Left hindlimb (tissue), 1 donor: ENCODE measurements around the gene FUCA2.

Experiments
- DNase-seq: peaks from one replicate; pipeline ENCODE4 v3.0.0-alpha.2; 2018

FUCA2 gene, protein sequence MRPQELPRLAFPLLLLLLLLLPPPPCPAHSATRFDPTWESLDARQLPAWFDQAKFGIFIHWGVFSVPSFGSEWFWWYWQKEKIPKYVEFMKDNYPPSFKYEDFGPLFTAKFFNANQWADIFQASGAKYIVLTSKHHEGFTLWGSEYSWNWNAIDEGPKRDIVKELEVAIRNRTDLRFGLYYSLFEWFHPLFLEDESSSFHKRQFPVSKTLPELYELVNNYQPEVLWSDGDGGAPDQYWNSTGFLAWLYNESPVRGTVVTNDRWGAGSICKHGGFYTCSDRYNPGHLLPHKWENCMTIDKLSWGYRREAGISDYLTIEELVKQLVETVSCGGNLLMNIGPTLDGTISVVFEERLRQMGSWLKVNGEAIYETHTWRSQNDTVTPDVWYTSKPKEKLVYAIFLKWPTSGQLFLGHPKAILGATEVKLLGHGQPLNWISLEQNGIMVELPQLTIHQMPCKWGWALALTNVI

DNA sequence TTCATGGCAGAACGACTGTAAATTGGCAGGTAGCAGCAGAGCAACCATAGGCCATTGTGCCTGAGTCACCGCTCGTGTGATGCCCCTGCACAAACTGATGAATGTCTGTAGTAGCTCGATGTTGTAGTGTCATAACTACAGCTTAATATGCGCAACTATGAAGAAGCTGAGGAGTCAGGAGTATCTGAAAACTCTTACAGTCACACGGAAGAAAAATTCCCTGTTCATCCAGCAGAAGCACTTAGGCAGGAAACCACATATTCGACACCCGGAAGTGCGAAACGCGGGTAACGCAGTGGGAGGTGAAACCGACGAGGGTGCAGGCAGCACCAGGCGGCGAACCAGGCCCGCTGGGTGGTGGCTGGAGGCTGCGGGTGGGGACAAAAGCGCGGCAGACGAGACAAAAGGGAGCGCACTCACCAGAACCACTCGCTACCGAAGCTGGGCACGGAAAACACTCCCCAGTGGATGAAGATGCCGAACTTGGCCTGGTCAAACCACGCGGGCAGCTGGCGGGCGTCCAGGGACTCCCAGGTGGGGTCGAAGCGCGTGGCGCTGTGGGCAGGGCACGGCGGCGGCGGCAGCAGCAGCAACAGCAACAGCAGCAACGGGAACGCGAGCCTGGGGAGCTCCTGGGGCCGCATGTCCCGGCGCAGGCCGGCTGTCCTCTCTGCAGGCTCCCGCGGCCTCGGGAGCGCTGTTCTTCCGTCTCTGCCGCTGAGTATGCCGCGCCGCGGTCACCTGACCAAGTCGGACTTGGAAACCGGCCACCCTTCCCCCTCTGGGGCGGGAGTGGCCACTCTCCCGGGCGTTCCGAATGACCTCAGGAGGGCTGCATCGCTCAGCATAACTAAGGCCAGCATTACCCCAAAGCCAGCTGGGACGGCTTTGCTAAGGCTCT, at the start of gene FUCA2:
FUCA2 (minus strand) TSS at position 730 of the 901 bp plus-strand sequence; CDS start at position 644, 86 bp downstream.
- DNase-seq, result peak; percentile 88

DNA sequence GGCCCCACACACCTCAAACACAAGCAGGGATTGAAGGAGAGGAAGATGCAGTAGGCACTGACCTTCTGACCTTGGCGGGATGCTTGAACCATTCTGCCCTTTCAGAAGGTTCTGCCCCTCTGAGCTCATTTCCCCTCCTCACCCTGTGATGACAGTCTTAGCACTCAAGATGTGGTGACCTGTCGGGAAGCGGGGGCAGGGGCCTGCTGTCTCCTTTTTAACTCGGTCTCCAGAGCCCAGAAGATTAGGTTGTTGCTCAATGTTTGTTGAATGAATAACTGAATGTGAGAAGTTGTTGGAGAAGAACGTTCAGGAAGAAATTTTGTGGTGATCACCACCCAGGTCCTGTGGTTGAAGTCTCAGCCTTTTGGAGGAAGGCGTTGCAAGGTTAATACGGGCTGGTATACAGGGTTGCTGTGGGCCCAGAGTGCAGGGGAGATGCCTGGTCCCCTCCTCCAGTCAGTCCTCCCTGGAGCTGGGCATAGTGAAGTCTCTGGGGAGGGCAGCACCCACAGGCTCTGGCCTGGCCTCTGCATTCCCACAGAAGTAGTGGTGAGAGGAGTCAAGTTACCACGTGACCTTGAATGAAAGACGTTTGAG, 49.7 kb upstream of the FUCA2 start:
- DNase-seq, result no peak

DNA sequence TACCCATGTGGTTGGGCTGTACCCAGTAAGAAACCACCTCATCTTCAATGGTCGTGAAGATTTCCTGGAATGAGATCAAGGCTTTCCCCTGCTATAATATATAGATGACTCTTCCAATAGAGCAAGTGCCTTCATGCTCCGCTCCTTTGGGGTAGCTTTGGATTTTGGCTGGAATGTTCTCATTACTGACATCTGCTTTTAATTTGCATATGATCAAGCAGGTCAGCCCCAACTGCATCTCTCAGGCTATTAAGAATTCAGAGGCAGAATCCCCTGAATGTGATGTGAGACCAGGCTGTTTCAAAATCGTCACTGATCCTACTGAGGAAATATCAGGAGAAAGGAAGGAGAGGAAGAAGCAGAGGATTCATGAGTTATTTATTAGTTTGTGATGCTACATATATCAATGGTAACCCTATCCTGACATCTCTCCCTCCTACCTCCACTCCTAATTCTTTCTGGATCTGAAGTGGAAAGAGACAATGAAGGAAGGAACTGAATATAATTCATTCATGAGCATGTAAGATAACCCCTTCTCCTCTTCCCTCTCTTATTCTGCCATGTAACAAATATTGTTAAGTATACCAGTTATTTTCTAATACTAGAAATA, 47.6 kb upstream of the FUCA2 start:
- no peak for DNase-seq

DNA sequence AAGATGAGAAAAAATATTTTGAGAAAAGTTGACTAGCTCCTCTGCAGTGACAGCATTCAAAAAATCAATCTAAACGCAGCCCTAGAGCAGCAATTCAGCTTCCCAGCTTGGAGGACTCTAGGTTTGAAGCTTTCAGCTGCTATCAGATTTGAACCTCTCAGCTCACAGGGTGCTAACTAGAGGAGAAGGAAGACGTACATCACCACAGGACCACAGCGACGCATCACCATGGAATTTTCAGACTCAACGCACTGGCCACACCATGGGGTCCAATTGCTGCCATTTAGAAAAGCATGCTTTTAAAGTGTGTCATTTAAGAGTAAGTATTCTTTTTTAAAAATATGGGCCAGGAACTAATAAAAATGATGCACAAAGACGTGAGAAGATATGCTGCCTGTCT, 45.0 kb upstream of the FUCA2 start:
- no peak for DNase-seq

DNA sequence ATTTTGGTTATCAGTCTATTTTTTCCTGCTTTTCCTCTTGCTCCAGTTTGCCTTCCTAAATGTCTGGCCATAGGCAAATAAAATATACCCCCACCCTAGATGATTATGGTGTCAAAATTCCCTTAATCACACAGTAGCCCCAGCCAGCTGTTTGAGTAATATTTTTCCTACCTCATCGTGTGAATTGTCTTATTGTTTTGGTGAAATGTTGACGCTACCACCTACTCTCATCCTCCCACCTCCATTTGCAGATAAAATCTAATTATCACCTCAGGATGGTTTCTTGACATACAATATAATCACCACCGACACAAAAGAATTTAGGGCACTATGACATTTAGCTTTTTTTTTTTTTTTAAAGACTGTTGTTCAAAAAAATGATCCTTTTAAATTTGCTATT, 44.1 kb upstream of the FUCA2 start:
- DNase-seq, result no peak

DNA sequence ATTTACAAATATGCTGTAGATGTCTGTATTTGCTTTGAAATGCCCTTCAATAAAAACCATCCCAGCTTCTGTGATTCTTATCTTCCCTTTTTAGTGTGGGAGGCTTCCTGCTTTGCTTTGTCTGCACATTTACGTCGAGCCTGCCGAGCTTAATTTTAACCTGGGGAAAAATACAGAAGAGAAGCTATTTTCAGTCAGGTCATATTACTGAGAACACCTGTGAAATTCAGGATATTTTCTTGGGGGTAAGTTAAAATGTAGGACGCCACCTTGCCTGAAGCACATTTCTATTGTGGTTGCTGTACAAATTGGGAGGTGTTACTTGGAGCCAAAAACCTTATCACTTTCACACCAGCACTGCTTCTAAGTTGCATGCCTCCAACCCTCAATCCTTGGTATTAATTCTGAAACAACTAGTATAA, 43.6 kb upstream of the FUCA2 start:
- DNase-seq, result no peak

DNA sequence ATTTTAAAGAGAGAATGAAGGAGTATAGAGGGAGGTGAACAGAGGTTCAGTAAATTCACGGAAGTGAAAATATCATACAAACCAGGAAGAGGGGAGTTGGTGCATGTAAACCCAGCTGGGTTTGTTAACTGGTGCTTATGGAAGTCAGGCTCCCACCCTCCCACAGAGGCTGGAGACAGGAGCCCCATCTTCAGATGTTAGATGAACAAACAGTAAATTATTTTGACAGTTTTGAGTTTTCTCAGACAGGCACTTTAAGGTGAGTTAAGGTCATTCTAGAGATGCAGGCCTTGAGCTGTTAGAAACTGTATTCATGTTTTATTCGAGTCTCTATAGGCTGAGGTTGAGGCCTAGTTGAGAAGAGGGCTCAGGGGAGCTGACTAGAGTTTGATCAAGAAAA, 41.8 kb upstream of the FUCA2 start:
- DNase-seq, result no peak

DNA sequence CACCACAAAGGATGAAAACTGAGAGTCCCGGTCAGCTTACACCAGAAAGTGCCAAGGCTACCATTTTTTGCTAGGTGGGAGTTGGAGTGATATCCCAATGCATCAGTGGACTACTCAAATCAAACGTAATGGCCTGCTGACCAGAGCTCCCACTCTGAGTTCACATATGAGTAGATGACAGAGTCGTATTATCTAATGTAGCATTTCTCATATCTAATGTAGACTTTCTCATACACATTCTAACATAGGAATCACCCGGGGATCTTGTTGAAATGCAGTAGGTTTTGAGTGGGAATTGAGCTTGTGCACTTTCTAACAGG, 38.4 kb upstream of the FUCA2 start:
- DNase-seq, result no peak

DNA sequence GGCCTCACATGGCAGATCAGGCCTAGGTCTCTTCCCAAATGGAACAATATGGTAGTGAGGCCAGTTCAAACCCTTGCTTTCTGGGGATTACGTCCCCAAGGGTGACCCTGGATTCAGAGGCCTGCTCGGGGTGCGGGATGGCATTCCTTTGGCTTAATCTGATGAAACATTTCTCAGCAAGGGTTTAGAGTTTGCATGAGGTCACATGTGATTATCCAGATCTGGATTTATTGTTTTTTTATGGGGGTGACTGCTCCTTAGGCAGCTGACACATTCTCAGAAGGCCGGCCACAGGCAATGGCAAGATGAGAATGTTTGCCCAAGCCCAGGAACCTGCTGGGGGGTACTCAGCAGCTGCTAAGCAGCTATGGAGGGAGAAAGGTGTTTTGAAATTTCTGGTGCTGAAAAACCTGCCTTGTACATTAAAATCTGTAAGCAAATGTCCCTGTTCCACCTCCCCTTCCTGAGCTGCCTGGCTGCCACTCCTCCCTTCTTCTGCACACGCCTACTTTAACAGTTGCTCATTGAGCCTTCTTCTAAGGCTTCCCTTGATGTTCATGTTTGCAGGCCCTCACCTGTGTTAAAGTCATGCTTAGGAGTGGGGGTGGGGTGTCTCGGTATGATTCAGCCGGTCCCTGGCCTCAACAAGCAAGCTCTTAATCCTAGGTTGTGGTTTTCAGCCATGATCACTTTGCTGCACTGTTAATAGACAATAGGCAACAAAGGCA, 37.9 kb upstream of the FUCA2 start:
- DNase-seq, result no peak

DNA sequence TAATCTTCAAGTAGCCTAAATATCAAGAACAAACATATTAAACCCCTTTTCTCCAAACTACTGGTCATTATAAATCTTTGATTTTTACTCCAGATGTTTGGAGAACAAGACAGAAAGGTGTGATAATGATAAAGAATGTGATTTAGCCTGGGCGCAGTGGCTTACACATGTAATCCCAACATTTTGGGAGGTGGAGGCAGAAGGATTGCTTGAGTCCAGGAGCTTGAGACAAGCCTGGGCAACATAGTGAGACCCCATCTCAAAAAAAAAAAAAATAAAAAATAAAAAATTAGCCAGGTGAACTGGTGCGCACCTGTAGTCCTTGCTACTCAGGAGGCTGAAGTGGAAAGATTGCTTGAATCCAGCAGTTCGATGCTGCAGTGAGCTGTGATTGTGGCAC, 35.1 kb upstream of the FUCA2 start:
- DNase-seq, result no peak

DNA sequence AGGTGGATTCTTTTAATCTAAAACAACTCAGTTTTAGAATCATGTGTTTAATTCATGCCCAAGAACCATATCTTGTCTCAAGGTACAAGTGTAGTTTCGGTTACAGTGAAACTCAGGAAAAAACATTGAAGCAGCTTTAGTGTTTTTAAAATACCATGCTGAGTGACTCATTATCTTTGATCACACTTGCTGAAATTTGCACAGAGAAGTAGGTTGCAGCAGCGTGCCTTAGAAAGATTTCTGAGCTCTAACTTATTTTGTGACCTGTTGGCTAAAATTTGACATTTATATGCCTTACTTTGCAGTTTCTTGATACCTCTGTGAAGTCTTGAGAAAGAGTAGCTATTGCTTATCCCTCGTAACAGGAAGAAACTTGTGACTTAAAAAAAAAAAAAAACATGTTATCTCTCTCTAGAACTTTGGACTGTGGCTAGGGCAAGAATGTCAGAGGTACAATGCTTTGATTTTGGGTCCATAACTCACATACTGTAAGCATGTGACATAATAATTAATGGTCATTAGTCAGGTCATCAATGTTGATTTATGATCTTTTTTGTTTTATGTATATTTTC, 34.5 kb upstream of the FUCA2 start:
- no peak for DNase-seq

DNA sequence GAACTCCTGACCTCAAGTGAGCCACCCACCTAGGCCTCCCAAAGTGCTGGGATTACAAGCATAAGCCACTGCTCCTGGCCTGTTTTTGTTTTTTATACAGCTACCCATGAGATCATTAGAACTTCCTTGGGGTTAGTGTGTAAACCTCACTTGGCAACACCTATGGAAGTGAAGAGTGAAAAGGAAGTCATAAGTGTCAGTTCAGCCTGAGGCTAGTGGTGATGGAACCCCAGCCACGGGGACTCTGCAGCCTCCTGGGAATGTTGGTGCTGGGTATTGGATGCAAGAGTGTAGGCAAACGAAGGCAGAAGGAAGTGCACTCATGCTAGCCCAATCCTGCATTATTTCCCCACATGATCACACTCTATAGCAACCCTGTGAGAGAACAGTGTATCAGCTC, 33.6 kb upstream of the FUCA2 start:
- DNase-seq, result no peak

DNA sequence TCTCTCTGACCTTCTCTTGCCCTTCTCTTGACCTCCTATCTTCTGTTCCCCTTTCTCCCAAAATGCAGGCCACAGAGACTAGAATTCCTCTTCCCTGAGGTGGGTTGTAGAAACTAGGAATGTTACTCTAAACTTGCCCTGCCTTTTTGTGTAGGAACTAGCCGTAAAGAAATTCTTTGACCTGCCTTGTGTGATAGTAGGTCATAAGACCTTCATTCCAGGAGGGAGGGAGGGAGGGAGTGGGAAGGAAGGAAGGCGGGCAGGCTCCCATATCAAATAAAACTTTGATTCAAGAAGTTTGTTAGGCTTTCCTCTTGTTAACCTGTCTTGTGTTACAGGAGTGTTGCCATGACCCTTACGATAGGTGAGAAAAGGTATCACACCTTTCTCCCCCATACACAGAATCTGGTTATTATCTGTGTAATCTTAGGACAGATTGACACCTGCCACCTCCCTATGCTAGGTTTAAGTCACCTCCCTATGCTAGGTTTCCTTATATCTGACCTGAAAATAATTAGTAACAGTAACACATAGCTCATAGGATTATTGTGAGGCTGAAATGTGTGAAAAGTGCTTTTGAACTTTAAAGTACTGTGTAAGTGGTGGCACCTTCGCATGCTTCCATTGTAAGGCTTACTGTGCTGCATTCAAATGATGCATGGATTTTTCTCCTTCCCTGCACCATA, 32.6 kb upstream of the FUCA2 start:
- DNase-seq, result no peak

DNA sequence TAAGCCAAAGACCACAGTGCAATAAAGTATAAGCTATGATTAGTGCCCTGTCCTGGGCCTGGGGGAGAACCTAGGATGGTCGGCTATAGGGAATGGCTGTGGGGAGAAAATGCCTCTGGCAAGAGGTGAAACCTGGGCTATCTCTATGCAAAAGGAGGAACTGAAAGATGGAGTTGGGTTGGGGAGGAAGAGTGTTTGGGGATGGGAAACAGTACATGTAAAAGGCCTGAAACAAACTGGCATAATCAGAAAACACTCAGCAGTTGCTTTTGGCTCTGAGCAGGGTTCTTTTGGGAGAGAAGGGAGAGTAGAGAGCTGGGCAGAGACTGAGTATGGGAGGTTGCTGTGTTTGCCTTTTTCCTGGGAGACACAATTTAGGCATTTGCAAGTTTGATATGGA, 31.9 kb upstream of the FUCA2 start:
- no peak for DNase-seq

DNA sequence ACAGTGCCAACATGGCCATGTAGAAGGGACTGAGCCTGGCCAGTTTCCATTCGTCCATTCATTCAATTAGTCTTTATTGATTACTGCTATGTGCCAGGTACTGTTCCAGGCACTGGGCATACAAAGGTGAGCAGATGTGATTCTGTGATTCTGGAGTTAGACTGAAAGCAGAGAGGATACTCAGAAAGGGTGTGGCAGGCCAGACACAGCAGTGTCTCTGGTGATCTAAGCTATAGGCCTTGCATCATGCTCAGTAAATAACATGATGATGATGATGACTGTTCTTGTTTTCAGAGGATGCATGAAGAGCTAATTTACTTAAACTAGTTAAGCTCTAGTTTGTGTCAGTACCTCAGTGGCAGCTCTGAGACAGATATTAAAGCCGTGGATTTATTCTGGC, 31.4 kb upstream of the FUCA2 start:
- no peak for DNase-seq

DNA sequence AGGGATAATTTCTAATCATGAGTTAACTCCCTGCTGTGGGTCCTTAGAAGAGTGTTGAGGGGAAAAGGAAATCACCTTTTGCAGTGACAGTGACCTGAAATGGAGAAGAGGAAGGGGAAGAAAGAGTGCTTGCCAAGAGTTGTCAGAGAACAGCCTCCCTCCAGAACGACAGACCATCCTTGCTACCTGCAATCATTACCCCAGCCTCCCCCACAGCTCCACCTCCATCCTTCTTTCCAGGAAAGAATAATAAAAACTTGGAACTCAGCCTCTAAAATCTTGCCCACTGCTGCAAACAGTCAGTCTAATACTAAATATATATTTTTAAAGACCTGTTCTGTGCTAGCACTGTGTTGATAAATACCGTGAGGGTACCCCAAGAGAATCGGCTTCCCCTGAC, 28.7 kb upstream of the FUCA2 start:
- DNase-seq, result no peak

DNA sequence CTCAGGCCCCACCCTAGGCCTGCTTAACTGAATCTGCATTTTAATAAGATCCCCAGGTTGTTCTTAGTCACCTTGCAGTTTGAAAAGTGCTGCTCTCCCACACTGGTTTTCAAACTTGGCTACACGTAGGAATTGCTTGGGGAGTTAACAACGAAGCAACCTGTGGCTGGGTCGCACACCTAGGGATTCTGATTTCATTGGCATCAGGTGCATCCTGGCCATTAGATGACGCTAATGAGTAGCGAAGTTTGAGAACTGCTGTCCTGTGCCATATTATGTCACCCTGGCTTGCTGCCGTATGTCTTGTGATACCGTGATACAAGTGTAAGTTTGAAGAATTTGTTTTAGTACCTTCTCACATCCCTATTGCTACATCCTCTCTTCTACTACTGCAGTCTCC, 28.2 kb upstream of the FUCA2 start:
- DNase-seq, result no peak

DNA sequence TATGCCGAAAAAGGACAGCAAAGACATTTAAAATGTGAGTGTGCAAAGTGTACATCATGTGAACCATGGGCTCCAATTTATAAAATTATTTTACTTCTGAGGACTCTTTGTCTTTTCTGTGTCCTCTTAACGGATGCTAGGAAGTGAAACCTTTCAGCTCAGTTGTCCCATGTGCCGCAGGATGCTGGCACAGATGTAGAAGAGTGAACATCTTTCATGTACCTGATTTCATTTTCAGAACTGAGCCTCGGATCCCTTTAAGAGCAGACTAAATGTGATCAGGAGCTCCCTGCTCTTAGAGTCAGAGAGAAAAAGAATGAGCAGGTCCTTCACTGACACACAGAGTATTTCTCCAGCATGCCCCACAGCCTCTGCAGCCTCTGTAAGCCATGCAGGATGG, 27.6 kb upstream of the FUCA2 start:
- no peak for DNase-seq

DNA sequence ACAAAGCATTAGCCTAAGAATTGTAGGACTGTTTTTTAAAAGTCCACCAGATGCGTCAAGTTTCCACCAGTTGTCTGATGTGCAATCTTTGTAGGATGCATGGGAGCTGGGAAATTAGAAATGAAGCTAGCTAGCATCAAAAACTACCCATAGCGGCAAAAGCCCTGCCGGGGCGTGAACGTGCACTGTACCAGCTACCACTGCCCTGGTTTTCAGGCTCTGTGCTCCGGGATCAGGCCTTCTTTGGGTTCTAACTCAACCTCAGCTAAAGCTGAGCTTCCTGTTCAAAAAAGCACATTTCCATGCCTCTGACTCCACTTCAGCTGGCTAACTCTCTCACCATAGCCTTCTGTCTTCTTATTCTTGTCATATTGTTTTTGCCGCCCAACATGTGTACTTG, 26.9 kb upstream of the FUCA2 start:
- DNase-seq, result no peak

DNA sequence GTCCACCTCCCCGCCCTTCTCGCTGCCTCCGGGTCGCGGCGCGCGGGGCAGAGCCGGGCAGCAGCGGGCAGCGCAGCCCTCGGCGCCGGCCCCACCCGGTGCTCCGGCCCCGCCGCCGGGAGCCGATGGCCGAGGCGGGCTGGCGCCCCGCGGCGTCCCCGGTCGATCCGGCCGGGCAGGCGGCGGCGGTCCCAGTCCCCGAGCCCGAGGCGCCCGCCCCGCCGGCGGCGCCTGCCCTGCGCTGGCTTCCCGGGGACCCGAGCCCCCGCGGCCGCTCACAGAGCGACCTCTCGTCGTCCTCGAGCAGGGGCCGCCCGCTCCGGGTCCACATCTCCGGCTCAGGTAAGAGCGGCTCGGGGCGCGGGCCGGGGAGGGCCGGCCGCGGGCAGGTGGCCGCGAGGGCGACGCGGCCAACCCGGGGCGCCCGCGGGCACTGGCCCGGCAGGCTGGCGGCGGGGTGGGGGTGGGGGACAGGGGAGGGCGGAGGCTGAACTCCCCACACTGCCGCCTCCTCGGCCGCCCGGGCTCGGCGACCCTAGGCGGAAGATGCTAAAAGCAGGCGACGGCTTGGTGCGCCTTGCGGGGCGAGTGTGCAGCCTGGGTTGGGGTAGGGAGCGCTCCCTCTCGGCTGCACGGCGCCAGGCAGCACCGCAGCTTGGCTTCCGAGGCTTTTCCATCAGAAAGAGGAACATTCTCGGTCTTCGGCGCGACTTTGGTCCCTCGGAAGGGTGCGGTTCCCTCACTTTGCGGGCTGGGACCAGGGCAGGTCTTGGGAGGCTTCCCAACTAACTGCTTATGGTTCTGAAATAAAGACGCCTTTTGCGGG, 25.6 kb upstream of the FUCA2 start:
- DNase-seq, result peak; percentile 66

DNA sequence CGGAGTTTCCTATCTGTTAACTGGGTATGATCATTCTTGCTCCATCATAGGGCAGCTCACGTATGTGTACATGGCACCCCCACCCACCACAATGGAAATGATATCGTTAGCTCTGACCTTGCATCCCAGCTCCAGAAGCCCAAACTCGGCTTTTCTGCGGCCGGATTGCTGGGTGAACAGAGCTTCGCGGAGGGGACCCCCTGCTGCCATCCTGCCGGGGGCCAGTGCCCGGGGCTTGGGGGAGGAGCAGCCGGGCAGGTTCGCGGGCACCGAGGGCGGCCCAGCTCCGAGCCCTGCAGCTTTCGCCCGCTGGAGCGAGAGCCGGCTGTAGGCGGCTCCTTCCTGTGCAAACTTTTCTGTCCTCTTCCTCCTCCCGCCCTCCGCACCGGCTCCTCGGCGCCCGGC, 24.9 kb upstream of the FUCA2 start:
- peak; percentile 60 for DNase-seq
